Amniotic epithelial cell (primary cell): ENCODE data around the gene CRKL.

Source experiments
- DNase-seq: peaks from one replicate; pipeline ENCODE4 v3.0.0-alpha.2; 2010; ENCODE audit warnings: low read depth

Gene CRKL

GRCh38 chr22:20983081-20983771 lies 66.0 kb downstream of the CRKL start:
- no peak for DNase-seq

GRCh38 chr22:20985720-20986119 lies 68.5 kb downstream of the CRKL start:
- DNase-seq: no peak

- no peak for DNase-seq
Measured at GRCh38 chr22:20986365-20986764, 69.2 kb downstream of the CRKL start.

- DNase-seq: no peak
Measured at GRCh38 chr22:20987375-20987774, 70.2 kb downstream of the CRKL start.

- no peak for DNase-seq
Measured at GRCh38 chr22:20988573-20989322, 71.5 kb downstream of the CRKL start.

GRCh38 chr22:20989323-20990138 lies 72.3 kb downstream of the CRKL start:
- DNase-seq: no peak

- no peak for DNase-seq
Measured at GRCh38 chr22:20990184-20991180, 73.3 kb downstream of the CRKL start.

- DNase-seq: no peak
Measured at GRCh38 chr22:20991252-20992055, 74.2 kb downstream of the CRKL start.

GRCh38 chr22:20992056-20992442 lies 74.8 kb downstream of the CRKL start:
- DNase-seq: no peak

GRCh38 chr22:20992456-20993303 lies 75.5 kb downstream of the CRKL start:
- DNase-seq: no peak

- DNase-seq: no peak
Measured at GRCh38 chr22:20993304-20994127, 76.3 kb downstream of the CRKL start.

- DNase-seq: no peak
Measured at GRCh38 chr22:20994128-20994901, 77.1 kb downstream of the CRKL start.

- no peak for DNase-seq
Measured at GRCh38 chr22:20994902-20995241, 77.7 kb downstream of the CRKL start.

GRCh38 chr22:20995329-20996030 lies 78.3 kb downstream of the CRKL start:
- no peak for DNase-seq

GRCh38 chr22:20996031-20996410 lies 78.8 kb downstream of the CRKL start:
- DNase-seq: no peak

- DNase-seq: no peak
Measured at GRCh38 chr22:20996598-20997535, 79.7 kb downstream of the CRKL start.
